Naive thymus-derived CD4-positive, alpha-beta T cell (primary cell): ENCODE measurements around the gene TNFRSF9. TPM values are rescaled to one million over a fixed set of nuclear protein-coding genes. Genes with fewer than 3 reads are reported as not detected.

Experiments used
- ATAC-seq: fragments of 150-1000 bp; cut with Tn5 transposase; 2 replicates; pipeline ENCODE4 v1.10.0; 2021; ENCODE audit warnings: mild to moderate bottlenecking, moderate library complexity
- CTCF ChIA-PET: fragments of 350-600 bp; sonication (Branson Sonifier 250); formaldehyde crosslinking; loops from one replicate; lab custom pipeline; 2021; ENCODE audit warnings: antibody characterized with exemption; lab: Charles Lee
- POLR2A ChIA-PET: fragments of 350-600 bp; sonication (Branson Sonifier 250); formaldehyde crosslinking; loops from one replicate; lab custom pipeline; 2021; ENCODE audit warnings: antibody characterized with exemption, inconsistent platforms; lab: Charles Lee
- DNase-seq, 9 donors: peaks; one replicate each; pipeline versions ENCODE4 v3.0.0 to v3.0.0-alpha.2; 2020 to 2022; ENCODE audit warnings: mixed read lengths in 1 of 9
- H3K27ac ChIP-seq: one replicate; pipeline ENCODE4 v1.7.0; 2013; ENCODE audit warnings: mild to moderate bottlenecking, low read depth, low read length, moderate library complexity
- H3K27me3 ChIP-seq, 2 donors: one replicate each; pipeline ENCODE4 v1.7.0; 2013; ENCODE audit warnings: low read length in 2 of 2, mild to moderate bottlenecking in 2 of 2, moderate library complexity in 2 of 2; ENCODE audit not compliant: control insufficient read depth in 2 of 2, insufficient read depth in 2 of 2
- H3K36me3 ChIP-seq, 3 experiments: 1 replicate in 2 of 3; 2 replicates in 1 of 3; pipeline ENCODE4 v1.7.0; 2013; ENCODE audit warnings: low read length in 3 of 3, mild to moderate bottlenecking in 3 of 3, moderate library complexity in 1 of 3; ENCODE audit not compliant: insufficient read depth in 3 of 3, control insufficient read depth in 2 of 3
- H3K4me1 ChIP-seq, 2 donors: one replicate each; pipeline ENCODE4 v1.7.0; 2013; ENCODE audit warnings: low read length in 2 of 2, mild to moderate bottlenecking in 2 of 2, moderate library complexity in 1 of 2; ENCODE audit not compliant: control insufficient read depth in 2 of 2, insufficient read depth in 2 of 2
- H3K4me3 ChIP-seq: 2 replicates; pipeline ENCODE4 v1.7.0; 2013; ENCODE audit warnings: mild to moderate bottlenecking, low read length
- H3K9me3 ChIP-seq, 3 experiments: 1 replicate in 2 of 3; 2 replicates in 1 of 3; pipeline ENCODE4 v1.7.0; 2013; ENCODE audit warnings: low read length in 3 of 3; ENCODE audit not compliant: control insufficient read depth in 2 of 3
- H3K27ac Mint-ChIP-seq, 9 donors: one replicate each; pipeline ENCODE4 v1.8.0; 2020 to 2022; ENCODE audit warnings: mixed read lengths in 9 of 9, mild to moderate bottlenecking in 8 of 9, moderate library complexity in 5 of 9, inconsistent platforms in 2 of 9
- H3K27me3 Mint-ChIP-seq, 5 donors: one replicate each; pipeline ENCODE4 v1.8.0; 2021 to 2022; ENCODE audit warnings: mixed read lengths in 5 of 5, mild to moderate bottlenecking in 1 of 5
- H3K36me3 Mint-ChIP-seq, 5 donors: one replicate each; pipeline ENCODE4 v1.8.0; 2020 to 2022; ENCODE audit warnings: mixed read lengths in 5 of 5, mild to moderate bottlenecking in 3 of 5, inconsistent platforms in 1 of 5
- H3K4me1 Mint-ChIP-seq, 7 donors: one replicate each; pipeline ENCODE4 v1.8.0; 2020 to 2022; ENCODE audit warnings: mixed read lengths in 7 of 7, mild to moderate bottlenecking in 3 of 7, inconsistent platforms in 1 of 7
- H3K4me3 Mint-ChIP-seq, 10 donors: one replicate each; pipeline ENCODE4 v1.8.0; 2020 to 2022; ENCODE audit warnings: mild to moderate bottlenecking in 10 of 10, mixed read lengths in 10 of 10, moderate library complexity in 6 of 10, inconsistent platforms in 2 of 10
- H3K9me3 Mint-ChIP-seq, 11 donors: one replicate each; pipeline ENCODE4 v1.8.0; 2020 to 2022; ENCODE audit warnings: mixed read lengths in 11 of 11, mild to moderate bottlenecking in 4 of 11, inconsistent platforms in 1 of 11, moderate library complexity in 1 of 11
- intact Hi-C, 2 donors: fragments of 100-400 bp; cut with micrococcal nuclease; formaldehyde crosslinking; loops; one replicate each; pipeline ENCODE4 v1.15.1; 2023
- polyA plus RNA-seq, 2 donors: library from polyadenylated mRNA; unstranded; fragments of 300-500 nt; fragmentation: Illumina TruSeq; gene quantifications; one replicate each; pipeline ENCODE4 v1.2.3, GENCODE V29; 2021
- total RNA-seq, 6 experiments: library from RNA in 5 of 6; stranded (reverse) in 5 of 6; gene quantifications; 1 replicate in 5 of 6; 2 replicates in 1 of 6; pipeline ENCODE4 v1.2.3 and lab custom pipeline; 2021 to 2026

The TNFRSF9 gene
- total and polyA plus RNA-seq, 7 experiments from 2014 or later: 0.10 to 6.6 (median 0.25) TPM; not detected in 1

- Mint-ChIP-seq H3K9me3 (peaks cover 0 to 4% (median 0%) of the 10 kb centered on the region in 11 donors), H3K27me3 (no peaks in the 10 kb centered on the region), H3K27ac (peak overlapping the region; percentile 96 to 99 (median 98)), H3K36me3 (peaks cover 0 to 31% (median 17%) of the 10 kb centered on the region in 5 donors), H3K4me1 (peaks cover 23 to 83% (median 63%) of the 10 kb centered on the region in 7 donors), H3K4me3 (peak overlapping the region; percentile 84 to 100 (median 96))
- peak overlapping the region; percentile 65 for H3K4me3 ChIP-seq
- peak overlapping the region; percentile 95 for H3K27ac ChIP-seq
- ATAC-seq (no peak), DNase-seq (no peak)
- POLR2A ChIA-PET: interaction anchor here (0.6 to 2.2 kb wide), 7 partner anchors 7 to 435 kb away, joined by 3 to 6 read pairs (median 3); no protein-coding TSS in a partner anchor
- H3K36me3 ChIP-seq: peaks cover 0 to 41% (median 8%) of the 10 kb centered on the region in 3 experiments
- H3K27me3 ChIP-seq: no peaks in the 10 kb centered on the region
- intact Hi-C loops: loop anchor here in 1 of 2 donors (10.0 kb wide), 1 partner anchor 1572 kb away; the partner anchor contains the start of gene SLC25A33
- H3K9me3 ChIP-seq: no peaks in the 10 kb centered on the region
- peaks cover 21 to 39% of the 10 kb centered on the region in 2 donors for H3K4me1 ChIP-seq
- CTCF ChIA-PET: interaction anchor here (0.7 to 1.1 kb wide), 3 partner anchors 21 to 61 kb away, joined by 3 read pairs; no protein-coding TSS in a partner anchor
Measured at GRCh38 chr1:7962636-7963377, 22.2 kb upstream of the TNFRSF9 start.

GRCh38 chr1:7962014-7962335 is 21.3 kb upstream of the TNFRSF9 start:
- Histone ChIP-seq H3K4me3 (peak overlapping the region; percentile 65), H3K27me3 (no peaks in the 10 kb centered on the region), H3K9me3 (no peaks in the 10 kb centered on the region), H3K4me1 (peaks cover 24 to 39% of the 10 kb centered on the region in 2 donors), H3K36me3 (peaks cover 0 to 37% (median 5%) of the 10 kb centered on the region in 3 experiments), H3K27ac (peak overlapping the region; percentile 95)
- DNase-seq: peak in 1 of 9 donors; percentile 48
- Mint-ChIP-seq H3K4me1 (peaks cover 18 to 81% (median 60%) of the 10 kb centered on the region in 7 donors), H3K9me3 (peaks cover 0 to 4% (median 0%) of the 10 kb centered on the region in 11 donors), H3K27ac (peak overlapping the region; percentile 96 to 99 (median 98)), H3K27me3 (no peaks in the 10 kb centered on the region), H3K4me3 (peak overlapping the region; percentile 84 to 100 (median 96)), H3K36me3 (peaks cover 0 to 28% (median 15%) of the 10 kb centered on the region in 5 donors)
- ChIA-PET POLR2A (interaction anchor here (0.7 to 2.2 kb wide), 5 partner anchors 8 to 436 kb away, joined by 3 to 6 read pairs (median 3); no protein-coding TSS in a partner anchor), CTCF (interaction anchor here (1.1 kb wide), 1 partner anchor 61 kb away, joined by 3 read pairs; no protein-coding TSS in a partner anchor)
- peak; percentile 18 for ATAC-seq
- intact Hi-C loops: loop anchor here in 1 of 2 donors (10.0 kb wide), 1 partner anchor 1573 kb away; the partner anchor contains the start of gene SLC25A33

GRCh38 chr1:7961216-7962013 is 20.8 kb upstream of the TNFRSF9 start, which contains the start of gene PARK7:
Gene PARK7, plus strand, starts transcription at chr1:7961711. Its CDS starts 1,075 bp downstream, at chr1:7962786.
- H3K4me3 Mint-ChIP-seq: peak within 1 kb of the TSS; percentile 84 to 100 (median 98)
- ATAC-seq (peak; percentile 99), DNase-seq (peak; percentile 97 to 100 (median 99))
- Histone ChIP-seq H3K4me3 (peak within 1 kb of the TSS; percentile 65), H3K27me3 (no peaks in the 10 kb centered on the region), H3K27ac (peak within 1 kb of the TSS; percentile 95), H3K36me3 (peaks cover 0 to 33% (median 5%) of the 10 kb centered on the region in 3 experiments), H3K4me1 (peaks cover 28 to 44% of the 10 kb centered on the region in 2 donors), H3K9me3 (no peaks in the 10 kb centered on the region)
- peak within 1 kb of the TSS; percentile 97 to 100 (median 99) for H3K27ac Mint-ChIP-seq
- CTCF ChIA-PET: interaction anchor here (1.1 kb wide), 1 partner anchor 60 kb away, joined by 3 read pairs; no protein-coding TSS in a partner anchor
- peaks cover 16 to 80% (median 58%) of the 10 kb centered on the region in 7 donors for H3K4me1 Mint-ChIP-seq
- peaks cover 0 to 24% (median 11%) of the 10 kb centered on the region in 5 donors for H3K36me3 Mint-ChIP-seq
- peaks cover 0 to 4% (median 0%) of the 10 kb centered on the region in 11 donors for H3K9me3 Mint-ChIP-seq
- no peaks in the 10 kb centered on the region for H3K27me3 Mint-ChIP-seq
- intact Hi-C loops: loop anchor here (1.0 to 10.0 kb wide), 9 partner anchors 8 to 1573 kb away; partner anchors contain the start of genes ENO1 (in 1 of the 2), ERRFI1 (in 1 of the 2) and SLC25A33 (in 1 of the 2)
- POLR2A ChIA-PET: interaction anchor here (0.6 to 2.2 kb wide), 6 partner anchors 9 to 458 kb away, joined by 3 to 6 read pairs (median 4); no protein-coding TSS in a partner anchor

- Histone ChIP-seq H3K4me3 (peak overlapping the region; percentile 65), H3K36me3 (peaks cover 0 to 27% (median 5%) of the 10 kb centered on the region in 3 experiments), H3K27ac (peak overlapping the region; percentile 95), H3K9me3 (no peaks in the 10 kb centered on the region), H3K27me3 (no peaks in the 10 kb centered on the region), H3K4me1 (peaks cover 34 to 46% of the 10 kb centered on the region in 2 donors)
- ATAC-seq: peak; percentile 37
- H3K27ac Mint-ChIP-seq: peak overlapping the region; percentile 97 to 100 (median 99)
- peak overlapping the region; percentile 84 to 100 (median 98) for H3K4me3 Mint-ChIP-seq
- H3K9me3 Mint-ChIP-seq: peaks cover 0 to 4% (median 0%) of the 10 kb centered on the region in 11 donors
- DNase-seq: no peak
- intact Hi-C loops: loop anchor here (1.0 to 10.0 kb wide), 9 partner anchors 8 to 1574 kb away; partner anchors contain the start of genes ENO1 (in 1 of the 2), ERRFI1 (in 1 of the 2) and SLC25A33 (in 1 of the 2)
- ChIA-PET CTCF (no interaction called here), POLR2A (interaction anchor here (0.6 to 2.2 kb wide), 7 partner anchors 9 to 458 kb away, joined by 3 to 6 read pairs (median 3); no protein-coding TSS in a partner anchor)
- peaks cover 0 to 23% (median 11%) of the 10 kb centered on the region in 5 donors for H3K36me3 Mint-ChIP-seq
- H3K27me3 Mint-ChIP-seq: no peaks in the 10 kb centered on the region
- peaks cover 16 to 80% (median 62%) of the 10 kb centered on the region in 7 donors for H3K4me1 Mint-ChIP-seq
Measured at GRCh38 chr1:7960867-7961215, 20.2 kb upstream of the TNFRSF9 start.

GRCh38 chr1:7960165-7960564 is 19.5 kb upstream of the TNFRSF9 start:
- ATAC-seq (no peak), DNase-seq (no peak)
- intact Hi-C loops: loop anchor here in 1 of 2 donors (2.0 to 10.0 kb wide), 3 partner anchors 57 to 1575 kb away; partner anchors contain the start of gene SLC25A33
- Mint-ChIP-seq H3K27ac (peak overlapping the region; percentile 82 to 100 (median 98)), H3K9me3 (peaks cover 0 to 4% (median 0%) of the 10 kb centered on the region in 11 donors), H3K27me3 (no peaks in the 10 kb centered on the region), H3K36me3 (peaks cover 0 to 19% (median 8%) of the 10 kb centered on the region in 5 donors), H3K4me1 (peaks cover 16 to 81% (median 61%) of the 10 kb centered on the region in 7 donors), H3K4me3 (peak overlapping the region; percentile 74 to 100 (median 97))
- no peaks in the 10 kb centered on the region for H3K27me3 ChIP-seq
- ChIA-PET CTCF (no interaction called here), POLR2A (interaction anchor here (1.6 kb wide), 1 partner anchor 11 kb away, joined by 3 read pairs; no protein-coding TSS in a partner anchor)
- no peaks in the 10 kb centered on the region for H3K9me3 ChIP-seq
- peaks cover 0 to 20% (median 3%) of the 10 kb centered on the region in 3 experiments for H3K36me3 ChIP-seq
- peaks cover 38 to 47% of the 10 kb centered on the region in 2 donors for H3K4me1 ChIP-seq
- peak overlapping the region; percentile 95 for H3K27ac ChIP-seq
- peak overlapping the region; percentile 65 for H3K4me3 ChIP-seq
